DMS53 treated with DMSO at 0.1 percent for 48 hours (cell line): ENCODE data around the gene TMEM212.
"Not testable (repeated sequence)": the region's sequence is repeated elsewhere in the genome, so short reads cannot be mapped to it uniquely, and the experiment has no call there.

Source experiments
- DNase-seq: peaks from one replicate; lab custom pipeline; 2025; ENCODE audit not compliant: unreplicated experiment; lab: John Stamatoyannopoulos, UW

Gene TMEM212

DNA sequence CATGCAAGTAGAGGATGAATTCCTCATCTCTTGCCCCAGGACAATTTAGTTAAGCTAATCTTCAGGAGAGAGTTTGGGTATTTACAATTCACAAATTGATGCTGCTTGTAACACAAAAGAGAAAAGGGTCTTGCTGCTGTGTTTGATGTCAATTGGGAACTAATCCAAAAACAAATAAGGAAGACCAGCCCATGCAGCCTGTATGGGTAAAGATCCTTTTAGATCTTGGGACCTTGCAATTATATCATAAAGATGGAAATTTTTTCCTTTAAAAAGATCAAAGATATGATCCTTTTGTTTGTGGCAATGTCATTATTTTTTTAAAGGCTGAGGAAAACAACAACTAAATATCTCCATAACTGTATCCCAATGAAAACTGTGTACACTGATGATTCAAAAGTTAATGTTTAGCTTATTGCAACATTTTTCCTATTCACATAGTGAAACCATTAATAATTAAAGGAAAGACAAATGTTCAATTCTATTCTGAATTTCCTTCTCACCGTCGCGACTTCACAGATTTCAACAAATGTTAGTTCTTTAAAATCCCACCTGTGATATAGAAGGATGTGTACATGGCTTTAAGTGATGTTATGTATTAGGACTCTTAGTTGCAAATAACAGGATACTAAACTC is 40.2 kb downstream of the TMEM212 start:
- DNase-seq: peak; percentile 49

DNA sequence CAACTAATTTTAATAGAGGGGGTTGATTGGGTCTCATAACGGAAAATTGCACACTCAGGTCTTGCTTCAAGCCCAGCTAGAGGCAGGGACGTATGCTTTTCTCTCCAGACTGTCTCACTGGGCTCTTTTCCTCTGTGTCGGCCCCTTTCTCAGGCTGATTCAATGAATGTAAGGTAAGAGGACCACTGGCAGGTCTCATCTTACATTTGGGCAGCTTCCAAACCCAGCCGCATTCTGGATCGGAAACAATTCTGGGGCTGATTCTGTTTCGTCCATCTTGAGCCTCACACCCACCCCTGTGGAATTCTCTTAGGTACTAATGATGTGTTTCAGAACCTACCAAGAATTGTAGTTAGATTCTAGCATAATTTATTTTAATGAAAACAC is 40.7 kb downstream of the TMEM212 start:
- no peak for DNase-seq

DNA sequence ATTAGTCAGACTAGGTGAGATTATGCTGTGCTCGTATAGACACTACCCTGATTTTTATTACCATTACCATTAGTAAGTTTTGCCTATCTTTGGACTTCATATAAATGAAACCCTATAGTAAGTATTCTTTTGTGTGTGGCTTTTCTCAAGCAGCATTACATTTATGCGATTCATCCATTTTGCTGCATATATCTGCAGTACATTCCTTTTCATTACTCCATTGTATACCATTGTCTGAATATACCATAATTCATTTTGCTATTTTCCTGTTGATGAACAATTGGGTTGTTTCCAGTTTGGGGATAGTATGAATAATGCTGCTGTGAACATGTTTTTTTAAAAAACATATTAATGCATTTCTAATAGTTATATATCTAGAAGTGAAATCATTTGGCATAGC is 45.3 kb downstream of the TMEM212 start:
- DNase-seq: no peak

DNA sequence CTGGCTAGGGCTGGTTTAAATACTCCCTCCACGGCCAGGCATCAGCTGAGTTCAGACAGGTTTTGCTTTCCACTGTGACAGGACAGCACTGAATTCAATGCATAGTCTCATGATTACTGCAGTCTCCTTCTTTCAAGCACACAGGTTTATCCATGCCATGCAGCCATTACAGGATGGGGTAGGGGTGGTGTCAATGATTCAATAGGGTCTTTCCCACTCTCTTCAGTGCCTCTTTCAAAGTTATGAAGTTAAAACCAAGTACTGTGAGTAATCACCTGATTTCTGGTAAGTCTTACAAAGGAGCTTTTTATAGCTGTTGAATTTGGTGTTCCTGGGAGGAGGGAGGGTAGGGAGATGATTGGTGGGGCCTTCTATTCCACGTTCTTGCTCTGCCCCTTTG is 47.2 kb downstream of the TMEM212 start:
- no peak for DNase-seq

DNA sequence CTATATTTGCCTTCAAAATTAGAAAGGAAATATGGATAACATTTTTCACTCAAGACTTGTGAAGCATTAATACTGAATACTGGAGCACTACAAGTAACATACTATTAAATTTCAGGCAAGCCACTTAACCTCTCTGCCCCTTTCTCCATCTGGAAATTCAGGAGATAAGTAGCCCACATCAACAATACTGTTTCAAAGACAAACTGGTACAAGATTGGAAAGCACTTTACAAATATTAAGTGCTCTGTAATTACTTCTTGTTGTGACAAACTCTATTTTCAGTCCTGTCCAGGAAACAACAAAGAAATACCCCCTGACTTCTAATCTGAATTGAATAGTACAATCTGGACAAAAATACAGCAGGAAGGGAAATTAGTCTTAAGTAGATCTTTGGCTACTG is 49.3 kb downstream of the TMEM212 start:
- DNase-seq: no peak

DNA sequence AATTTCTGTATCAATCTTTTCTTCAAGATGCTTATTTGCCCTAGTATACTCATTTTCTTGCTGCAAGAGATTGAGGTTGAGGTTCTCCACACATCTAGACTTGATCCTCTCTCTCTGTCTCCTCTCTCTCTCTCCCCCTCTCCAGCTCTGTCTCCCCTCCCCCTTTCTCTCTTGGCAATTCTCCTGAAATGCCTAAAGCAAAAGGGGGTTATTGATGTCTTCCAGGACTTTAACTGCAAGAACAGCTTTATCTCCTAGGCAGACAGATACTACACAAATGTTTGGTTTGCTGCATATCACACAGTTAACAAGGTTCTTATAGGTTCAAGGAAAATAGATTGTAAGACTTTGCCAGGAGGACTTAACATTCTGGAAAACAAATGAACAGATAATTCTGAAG is 52.1 kb downstream of the TMEM212 start:
- DNase-seq: no peak

DNA sequence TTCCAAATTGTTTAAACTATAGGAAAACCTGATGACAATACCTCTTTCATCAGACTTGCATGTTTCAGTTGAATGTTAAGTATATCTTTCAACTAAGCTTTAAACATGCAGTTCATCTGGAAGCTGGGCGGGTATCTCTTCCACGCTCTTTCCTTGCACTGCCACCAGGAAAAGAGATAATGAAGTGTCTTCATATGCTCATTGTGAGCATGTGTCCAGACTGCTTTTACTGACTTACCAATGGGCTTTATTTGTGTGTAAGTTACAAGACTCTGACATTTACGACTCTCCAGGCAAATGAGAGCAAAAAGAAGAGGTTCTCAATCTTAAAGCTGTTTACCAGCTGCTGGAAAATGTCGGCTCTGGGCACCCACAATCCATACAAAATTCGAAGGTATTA is 52.8 kb downstream of the TMEM212 start:
- DNase-seq: no peak

DNA sequence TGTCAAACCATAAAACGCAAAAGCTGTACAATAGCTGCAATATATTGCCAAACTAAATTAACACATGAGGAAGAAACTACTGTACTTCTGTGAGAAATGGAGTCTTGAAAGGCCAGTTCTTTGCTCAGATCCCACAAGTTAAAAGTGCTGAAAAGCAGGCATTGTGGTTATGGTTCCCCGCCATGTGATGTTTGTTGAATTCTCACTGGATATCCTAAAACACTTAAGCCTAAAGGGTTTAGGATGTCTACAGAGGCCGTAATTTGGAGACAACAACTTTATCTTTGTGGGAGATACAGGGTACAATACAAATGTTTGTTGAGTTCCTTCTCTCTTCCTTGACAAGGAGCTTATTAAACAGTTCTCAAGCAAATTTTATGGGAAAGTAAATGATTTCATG is 53.2 kb downstream of the TMEM212 start:
- DNase-seq: no peak

DNA sequence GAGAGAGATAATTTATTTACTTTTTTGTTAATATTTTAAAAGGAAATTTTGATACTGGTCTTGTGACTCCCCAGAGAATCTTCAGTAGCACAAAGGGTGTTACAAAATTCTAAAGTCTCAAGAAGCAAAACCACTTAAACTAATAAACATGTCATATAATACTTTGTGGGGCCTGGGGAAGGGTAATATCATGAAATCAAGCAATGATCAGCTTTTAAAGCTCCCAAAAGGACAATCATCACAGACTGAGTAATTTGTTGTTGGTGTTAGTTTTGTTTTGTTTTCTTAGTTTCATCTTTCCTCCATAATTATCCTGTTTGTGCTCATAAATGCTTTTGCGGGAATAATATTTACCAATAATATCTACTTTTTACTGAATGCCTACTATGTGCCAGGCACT is 55.0 kb downstream of the TMEM212 start:
- DNase-seq: no peak

DNA sequence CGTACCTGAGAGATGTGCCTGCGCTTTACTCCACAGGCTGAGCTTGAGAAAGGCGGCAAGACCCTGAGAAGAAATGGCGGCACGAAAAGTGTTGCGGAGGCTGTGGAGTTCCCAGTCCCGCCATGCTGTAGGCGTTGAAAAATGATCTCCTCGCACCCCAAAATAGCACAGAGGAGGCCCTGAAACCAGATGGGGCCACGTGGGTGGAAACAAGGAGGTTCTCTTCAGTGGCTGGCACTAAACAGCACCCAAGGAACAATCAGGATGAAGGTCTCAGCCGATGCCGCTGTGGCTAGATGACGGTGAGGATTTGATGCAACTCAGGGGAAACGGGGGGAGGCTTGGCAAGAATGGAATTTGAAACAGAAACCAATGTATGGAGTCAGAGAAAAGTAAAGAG is 57.3 kb downstream of the TMEM212 start:
- DNase-seq: no peak

DNA sequence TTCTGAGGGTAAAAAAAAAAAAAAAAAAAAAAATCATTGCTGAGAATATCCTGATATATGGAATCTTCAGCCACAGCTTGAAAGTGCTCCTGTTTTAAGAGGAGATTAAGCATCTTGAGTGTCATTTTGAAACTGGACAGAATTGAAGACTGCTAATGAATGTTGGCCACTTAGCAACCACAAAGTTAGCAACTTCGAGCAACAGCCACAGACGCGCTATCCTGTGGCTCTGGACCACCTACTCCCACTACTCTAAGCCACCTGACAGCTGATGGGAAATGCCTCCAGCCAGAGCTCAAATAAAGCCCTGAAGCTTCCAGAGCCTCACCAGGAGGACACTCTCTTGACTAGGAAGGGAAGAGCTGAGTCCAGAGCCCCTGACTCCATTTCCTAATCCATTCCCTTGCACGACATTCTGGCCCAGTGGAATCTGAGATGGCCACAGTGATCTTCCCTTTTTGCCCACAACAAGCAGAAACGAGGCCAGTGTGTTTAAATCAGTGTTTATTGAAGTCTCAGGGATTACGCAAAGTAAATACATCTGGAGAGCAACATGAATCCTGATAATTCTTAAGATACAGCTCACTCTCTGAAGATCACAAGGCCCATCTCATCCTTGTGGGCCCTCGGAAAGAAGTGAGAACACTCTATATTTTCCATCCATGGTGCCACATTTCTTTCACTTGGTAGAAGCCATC is 58.6 kb downstream of the TMEM212 start:
- DNase-seq: no peak

DNA sequence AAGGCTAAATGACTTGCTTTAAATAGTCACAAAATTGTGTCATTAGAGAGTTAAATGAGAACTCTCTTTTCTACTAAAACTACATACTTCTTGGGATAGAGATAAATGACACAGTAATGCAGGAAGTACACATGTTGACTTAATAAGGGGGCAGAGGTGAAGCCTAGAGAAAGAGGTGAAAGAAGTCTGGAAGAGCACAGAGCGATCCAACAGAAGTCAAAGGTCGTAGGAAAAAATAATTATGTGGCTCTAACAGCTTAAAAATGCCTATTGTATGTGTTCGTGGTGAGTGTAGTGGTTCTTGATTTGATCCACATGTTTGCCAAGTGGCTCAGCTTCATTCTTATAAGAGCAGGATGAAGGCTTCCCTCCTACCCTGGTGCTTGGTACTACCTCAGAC is 61.7 kb downstream of the TMEM212 start:
- DNase-seq: no peak

DNA sequence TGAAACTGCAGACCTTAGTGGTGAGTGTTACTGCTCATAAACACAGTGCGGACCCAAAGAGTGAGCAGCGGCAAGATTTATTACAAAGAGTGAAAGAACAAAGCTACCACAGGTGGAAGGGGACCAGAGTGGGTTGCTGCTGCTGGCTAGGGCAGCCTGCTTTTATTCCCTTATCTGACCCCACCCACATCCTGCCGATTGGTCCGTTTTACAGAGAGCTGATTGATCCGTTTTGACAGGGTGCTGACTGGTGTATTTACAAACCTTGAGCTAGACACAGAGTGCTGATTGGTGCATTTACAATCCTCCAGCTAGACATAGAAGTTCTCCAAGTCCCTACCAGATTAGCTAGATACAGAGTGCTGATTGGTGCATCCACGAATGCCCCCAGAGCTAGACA is 63.4 kb downstream of the TMEM212 start:
- not testable (repeated sequence) for DNase-seq

DNA sequence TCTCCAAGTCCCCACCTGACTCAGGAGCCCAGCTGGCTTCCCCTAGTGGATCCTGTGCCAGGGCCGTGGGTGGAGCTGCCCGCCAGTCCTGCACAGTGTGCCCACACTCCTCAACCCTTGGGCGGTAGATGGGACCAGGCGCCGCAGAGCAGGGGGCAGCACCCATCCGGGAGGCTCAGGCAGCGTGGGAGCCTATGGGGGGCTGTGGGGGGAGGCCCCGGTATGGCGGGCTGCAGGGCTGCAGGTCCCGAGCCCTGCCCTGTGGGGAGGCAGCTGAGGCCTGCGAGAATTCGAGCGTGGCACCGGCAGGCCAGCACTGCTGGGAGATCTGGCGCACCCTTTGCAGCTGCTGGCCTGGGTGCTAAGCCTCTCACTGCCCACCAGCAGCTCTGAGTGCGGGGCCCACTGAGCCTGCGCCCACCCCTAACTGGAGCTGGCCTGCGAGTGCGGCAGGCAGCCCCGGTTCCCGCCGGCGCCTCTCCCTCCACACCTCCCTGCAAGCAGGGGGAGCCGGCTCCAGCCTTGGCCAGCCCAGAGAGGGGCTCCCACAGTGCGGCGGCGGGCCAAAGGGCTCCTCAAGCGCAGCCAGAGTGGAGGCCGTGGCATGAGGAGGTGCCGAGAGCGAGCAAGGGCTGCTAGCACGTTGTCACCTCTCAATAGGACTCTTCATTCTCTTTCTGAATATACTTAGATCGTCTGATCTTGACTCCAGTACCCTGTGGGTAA is 64.0 kb downstream of the TMEM212 start:
- DNase-seq: no peak

DNA sequence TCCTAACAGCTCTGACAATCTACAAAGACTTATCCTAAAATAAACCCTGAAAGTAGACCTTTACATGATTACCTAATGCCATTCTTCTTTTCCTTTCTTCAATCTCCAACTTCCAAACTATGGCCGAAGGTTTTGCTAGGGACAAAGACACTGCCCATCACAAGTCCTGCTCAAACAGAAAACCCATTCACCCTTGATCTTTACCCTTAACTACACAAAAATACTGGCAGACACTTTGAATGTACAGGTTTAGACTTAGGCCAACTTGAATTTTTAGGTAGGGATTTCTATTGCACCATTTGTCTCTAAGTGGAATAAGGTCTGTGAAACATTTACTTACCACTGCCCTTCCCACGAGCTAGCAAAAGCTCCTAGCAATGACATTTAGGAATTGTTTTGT is 64.6 kb downstream of the TMEM212 start:
- no peak for DNase-seq

DNA sequence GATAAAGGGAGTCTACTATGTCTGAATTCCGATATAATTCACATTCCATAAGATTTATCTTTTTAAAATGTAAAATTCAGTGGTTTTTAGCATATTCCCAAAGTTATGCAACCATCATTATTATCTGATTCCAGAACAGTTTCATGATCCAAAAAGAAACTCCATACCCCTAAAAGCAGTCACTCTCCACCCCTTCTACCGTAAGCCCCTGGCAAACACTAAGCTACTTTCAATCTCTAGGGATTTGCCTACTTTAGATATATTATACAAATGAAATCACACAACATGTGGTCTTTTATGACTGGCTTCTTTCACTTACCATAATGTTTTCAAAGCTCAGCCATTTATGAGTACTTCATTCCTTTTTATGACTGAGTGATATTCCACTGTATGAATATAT is 65.6 kb downstream of the TMEM212 start:
- DNase-seq: no peak
